Nephron (organoid): ENCODE data around the gene TMEM248.
"Not testable (repeated sequence)": the region's sequence is repeated elsewhere in the genome, so short reads cannot be mapped to it uniquely, and the experiment has no call there.

Source experiments
- H3K27ac Mint-ChIP-seq, 3 experiments: 2 replicates each; pipeline ENCODE4 v1.8.0; 2020; ENCODE audit warnings: mixed read lengths in 3 of 3, mild to moderate bottlenecking in 2 of 3, moderate library complexity in 1 of 3
- H3K27me3 Mint-ChIP-seq: 2 replicates; pipeline ENCODE4 v1.8.0; 2021; ENCODE audit warnings: low read depth, mild to moderate bottlenecking, moderate library complexity, mixed read lengths
- H3K36me3 Mint-ChIP-seq: 2 replicates; pipeline ENCODE4 v1.8.0; 2020; ENCODE audit warnings: low read depth, mixed read lengths
- H3K4me1 Mint-ChIP-seq: 2 replicates; pipeline ENCODE4 v1.8.0; 2020; ENCODE audit warnings: mixed read lengths
- H3K4me3 Mint-ChIP-seq, 3 experiments: 2 replicates each; pipeline ENCODE4 v1.8.0; 2020; ENCODE audit warnings: mild to moderate bottlenecking in 3 of 3, mixed read lengths in 3 of 3, moderate library complexity in 2 of 3
- H3K9me3 Mint-ChIP-seq: 2 replicates; pipeline ENCODE4 v1.8.0; 2020; ENCODE audit warnings: mixed read lengths
- CTCF ChIP-seq, 3 experiments: fragments of 200-600 bp; sonication (generic); IDR thresholded peaks; one replicate each; pipeline ENCODE4 v1.5.0; 2021; ENCODE audit warnings: antibody characterized with exemption in 3 of 3; ENCODE audit not compliant: unreplicated experiment in 3 of 3

The TMEM248 gene

GRCh38 chr7:66910789-66911188, 10.2 kb upstream of the TMEM248 start:
- TF ChIP-seq CTCF (IDR thresholded peaks at IDR 0.05; ENCODE audit: unreplicated experiment in 3 of 3) = no peak
- no peaks in the 10 kb centered on the region for H3K36me3 Mint-ChIP-seq
- no peaks in the 10 kb centered on the region for H3K9me3 Mint-ChIP-seq
- H3K27ac Mint-ChIP-seq = no peak overlapping the region
- no peak overlapping the region for H3K4me3 Mint-ChIP-seq
- no peaks in the 10 kb centered on the region for H3K4me1 Mint-ChIP-seq
- H3K27me3 Mint-ChIP-seq = no peaks in the 10 kb centered on the region

GRCh38 chr7:66911191-66911590, 9.8 kb upstream of the TMEM248 start:
- not testable (repeated sequence) for H3K9me3 Mint-ChIP-seq, H3K4me3 Mint-ChIP-seq, H3K36me3 Mint-ChIP-seq, H3K27ac Mint-ChIP-seq, H3K27me3 Mint-ChIP-seq, H3K4me1 Mint-ChIP-seq

- TF ChIP-seq CTCF (IDR thresholded peaks at IDR 0.05; ENCODE audit: unreplicated experiment in 3 of 3) = no peak
- Mint-ChIP-seq H3K4me3 (no peak overlapping the region), H3K9me3 (no peaks in the 10 kb centered on the region), H3K27ac (no peak overlapping the region), H3K36me3 (no peaks in the 10 kb centered on the region), H3K4me1 (no peaks in the 10 kb centered on the region), H3K27me3 (no peaks in the 10 kb centered on the region)
Measured at GRCh38 chr7:66912195-66912594, 8.8 kb upstream of the TMEM248 start.

DNA sequence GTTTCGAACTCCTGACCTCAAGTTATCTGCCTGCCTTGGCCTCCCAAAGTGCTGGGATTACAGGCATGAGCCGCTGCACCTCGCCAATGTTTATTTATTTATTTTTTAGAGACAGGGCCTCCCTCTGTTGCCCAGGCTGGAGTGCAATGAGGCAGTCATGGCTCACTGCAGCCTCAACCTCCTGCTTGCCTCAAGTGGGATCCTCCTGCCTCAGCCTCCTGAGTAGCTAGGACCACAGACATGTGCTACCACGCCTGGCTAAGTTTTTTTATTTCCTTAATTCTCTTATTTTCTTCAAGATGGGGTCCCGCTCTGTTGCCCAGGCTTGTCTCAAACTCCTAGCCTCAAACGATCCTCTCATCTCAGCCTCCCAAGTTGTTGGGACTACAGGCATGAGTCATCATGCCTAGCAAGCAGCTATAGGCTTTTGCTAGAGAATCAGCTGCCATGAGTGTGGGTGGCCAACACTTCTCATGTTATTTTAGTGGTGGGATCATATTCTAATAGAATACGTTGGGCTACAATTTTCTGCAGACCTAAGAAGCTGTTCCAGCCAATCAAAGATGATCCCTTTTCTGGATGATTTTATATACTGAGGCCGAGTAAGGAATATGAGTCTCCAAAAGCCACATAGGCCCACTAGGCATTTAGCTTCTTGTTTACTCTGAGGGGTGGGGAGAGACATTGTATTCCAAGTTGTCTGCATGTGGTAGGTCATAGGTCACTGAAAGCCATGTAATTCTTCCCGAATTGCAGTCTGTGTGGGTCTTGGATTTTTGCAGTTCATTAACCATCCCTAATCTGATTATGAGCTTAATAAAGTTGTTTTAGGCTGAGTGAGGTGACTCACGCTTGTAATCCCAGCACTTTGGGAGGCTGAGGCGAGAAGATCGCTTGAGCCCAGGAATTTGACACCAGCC, 7.6 kb upstream of the TMEM248 start:
- no peaks in the 10 kb centered on the region for H3K36me3 Mint-ChIP-seq
- H3K9me3 Mint-ChIP-seq = no peaks in the 10 kb centered on the region
- no peak overlapping the region for H3K4me3 Mint-ChIP-seq
- H3K4me1 Mint-ChIP-seq = no peaks in the 10 kb centered on the region
- no peaks in the 10 kb centered on the region for H3K27me3 Mint-ChIP-seq
- no peak overlapping the region for H3K27ac Mint-ChIP-seq
- no peak for TF ChIP-seq CTCF (IDR thresholded peaks at IDR 0.05; ENCODE audit: unreplicated experiment in 3 of 3)

DNA sequence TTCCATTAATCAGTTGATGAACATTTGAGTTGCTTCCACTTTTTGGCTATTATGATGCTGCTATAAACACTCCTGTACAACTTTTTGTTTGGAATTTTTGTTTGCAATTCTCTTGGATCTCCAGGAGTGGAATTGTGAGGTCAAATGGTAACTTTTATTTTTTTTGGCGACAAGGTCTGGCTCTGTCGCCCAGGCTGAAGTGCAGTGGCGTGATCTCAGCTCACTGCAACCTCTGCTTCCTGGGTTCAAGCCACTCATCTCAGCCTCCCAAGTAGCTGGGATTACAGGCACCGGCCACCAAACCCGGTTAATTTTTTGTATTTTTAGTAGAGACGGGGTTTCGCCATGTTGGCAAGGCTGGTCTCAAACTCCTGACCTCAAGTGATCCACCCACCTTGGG, 3.1 kb upstream of the TMEM248 start:
- H3K4me3 Mint-ChIP-seq, H3K9me3 Mint-ChIP-seq, H3K27ac Mint-ChIP-seq, H3K27me3 Mint-ChIP-seq, H3K36me3 Mint-ChIP-seq: not testable (repeated sequence)
- peaks cover 16% of the 10 kb centered on the region for H3K4me1 Mint-ChIP-seq

GRCh38 chr7:66919304-66919703, 1.7 kb upstream of the TMEM248 start:
- no peak for TF ChIP-seq CTCF (IDR thresholded peaks at IDR 0.05; ENCODE audit: unreplicated experiment in 3 of 3)
- Mint-ChIP-seq H3K4me3 (peak overlapping the region; percentile 61 to 77 (median 74)), H3K27me3 (no peaks in the 10 kb centered on the region), H3K27ac (peak overlapping the region in 2 of 3 experiments; percentile 40 to 56), H3K36me3 (no peaks in the 10 kb centered on the region), H3K9me3 (no peaks in the 10 kb centered on the region), H3K4me1 (peaks cover 16% of the 10 kb centered on the region)

DNA sequence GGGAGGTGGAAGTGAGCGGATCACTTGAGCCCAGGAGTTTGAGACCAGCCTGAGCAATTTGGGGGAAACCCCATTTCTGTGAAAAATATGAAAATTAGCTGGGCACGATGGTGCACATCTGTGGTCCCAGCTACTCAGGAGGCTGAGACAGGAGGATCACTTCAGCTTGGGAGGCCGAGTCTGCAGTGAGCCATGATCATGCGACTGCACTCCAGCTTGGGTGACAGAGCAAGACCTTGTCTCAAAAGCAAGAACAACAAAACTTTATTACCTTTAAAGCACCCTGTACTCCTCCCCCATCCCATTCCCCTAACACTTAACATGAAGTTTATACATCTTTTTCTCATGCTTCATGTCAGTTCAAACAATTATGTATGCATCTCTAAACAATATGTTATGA, 1.3 kb upstream of the TMEM248 start:
- Mint-ChIP-seq H3K4me1 (peaks cover 16% of the 10 kb centered on the region), H3K36me3 (no peaks in the 10 kb centered on the region), H3K27me3 (no peaks in the 10 kb centered on the region), H3K27ac (peak overlapping the region in 1 of 3 experiments; percentile 40), H3K9me3 (no peaks in the 10 kb centered on the region), H3K4me3 (peak overlapping the region; percentile 61 to 77 (median 74))
- no peak for TF ChIP-seq CTCF (IDR thresholded peaks at IDR 0.05; ENCODE audit: unreplicated experiment in 3 of 3)
